SK-N-MC (cell line): ENCODE results near the gene SPATA17.

Experiments used
- EZH2 ChIP-seq: fragments of 200-600 bp; sonication (generic); IDR thresholded peaks from one replicate; pipeline ENCODE4 v1.6.1; 2017; ENCODE audit warnings: antibody characterized with exemption
- FOXP2 ChIP-seq: optimal IDR thresholded peaks from 2 replicates; pipeline ENCODE3; 2011; ENCODE audit warnings: mild to moderate bottlenecking, moderate library complexity; ENCODE audit not compliant: insufficient read depth; ENCODE audit errors: extremely low read length, control extremely low read depth
- POLR2AphosphoS5 ChIP-seq: IDR thresholded peaks from 2 replicates; pipeline ENCODE4 v1.6.1; 2012; ENCODE audit warnings: mild to moderate bottlenecking, low read depth, low read length, borderline replicate concordance

- TF ChIP-seq EZH2 (no peak), POLR2AphosphoS5 (no peak), FOXP2 (no peak)
Measured at GRCh38 chr1:217734973-217735372, 103.8 kb downstream of the SPATA17 start.
